Kidney (tissue), 14 donors: ENCODE results near the gene CDH13. TPM values are rescaled to one million over a fixed set of nuclear protein-coding genes. Genes with fewer than 3 reads are reported as not detected.

ENCODE experiments used
- DNase-seq, 5 donors: peaks; one replicate each; pipeline ENCODE4 v3.0.0-alpha.2; 2013 to 2020
- FAIRE-seq: peaks from 2 replicates; lab custom pipeline; 2012; peaks lifted over from hg19 to GRCh38; lab: Jason Lieb, UNC
- H3K27ac ChIP-seq, 2 donors: one replicate each; pipeline ENCODE4 v1.7.0; 2013; ENCODE audit warnings: low read depth in 2 of 2, low read length in 2 of 2, inconsistent platforms in 1 of 2
- H3K27me3 ChIP-seq: one replicate; pipeline ENCODE4 v1.7.1; 2013; ENCODE audit warnings: low read length, inconsistent platforms; ENCODE audit not compliant: control insufficient read depth, insufficient read depth
- H3K36me3 ChIP-seq, 3 donors: one replicate each; pipeline versions ENCODE4 v1.7.0 to v1.7.1; 2013; ENCODE audit warnings: low read length in 3 of 3, control low read depth in 1 of 3, inconsistent platforms in 1 of 3; ENCODE audit not compliant: insufficient read depth in 3 of 3, control insufficient read depth in 2 of 3
- H3K4me1 ChIP-seq, 3 donors: one replicate each; pipeline versions ENCODE4 v1.7.0 to v1.7.1; 2013; ENCODE audit warnings: low read length in 3 of 3, inconsistent platforms in 1 of 3, low read depth in 1 of 3; ENCODE audit not compliant: control insufficient read depth in 2 of 3, insufficient read depth in 2 of 3
- H3K4me3 ChIP-seq, 3 donors: one replicate each; pipeline versions ENCODE4 v1.7.0 to v1.8.1; 2013; ENCODE audit warnings: low read length in 3 of 3, control low read depth in 1 of 3, inconsistent platforms in 1 of 3
- H3K9ac ChIP-seq, 3 donors: one replicate each; pipeline versions ENCODE4 v1.7.0 to v1.7.1; 2013; ENCODE audit warnings: low read length in 3 of 3, control low read depth in 1 of 3, inconsistent platforms in 1 of 3
- H3K9me3 ChIP-seq, 3 donors: one replicate each; pipeline versions ENCODE4 v1.7.0 to v1.7.1; 2013; ENCODE audit warnings: low read length in 3 of 3, control low read depth in 1 of 3, inconsistent platforms in 1 of 3; ENCODE audit not compliant: control insufficient read depth in 2 of 3, insufficient read depth in 1 of 3
- CTCF ChIP-seq: IDR thresholded peaks from 3 replicates; pipeline ENCODE4 v1.5.1; 2012; ENCODE audit warnings: mild to moderate bottlenecking, moderate library complexity, borderline replicate concordance; ENCODE audit not compliant: insufficient read depth; ENCODE audit errors: extremely low read depth
- intact Hi-C: fragments of 100-400 bp; cut with DNase I; formaldehyde crosslinking; loops from one replicate; pipeline ENCODE4 v1.11.1; 2022
- polyA plus RNA-seq: library from polyadenylated mRNA; stranded (reverse); fragments of 350-450 nt; fragmentation: Illumina TruSeq; extraction: RNeasy Lipid Tissue Mini Kit (QIAGEN cat#74804); gene quantifications from one replicate; pipeline ENCODE4 v1.2.3, GENCODE V29; 2014; ENCODE audit warnings: low read depth, low replicate concordance; ENCODE audit not compliant: insufficient read depth
- total RNA-seq: library from RNA; stranded (reverse); fragmentation: NEBNext Ultra II Directional; extraction: Animal tissue kit (Norgen Biotek cat#: 25700); gene quantifications from one replicate; pipeline ENCODE4 v1.2.1, GENCODE V29; 2021
- donor health status: control.
- donor health status: control.
- donor health status: control.
- donor health status: control.
- donor health status: control.
- donor health status: DM: yes; HTN: yes; CAD: no.
- donor health status: Normal renal cell carcinoma (clear cell type).

Gene CDH13
- total and polyA plus RNA-seq, 2 donors from 2014 or later, result 4.8 to 13.8 TPM

DNA sequence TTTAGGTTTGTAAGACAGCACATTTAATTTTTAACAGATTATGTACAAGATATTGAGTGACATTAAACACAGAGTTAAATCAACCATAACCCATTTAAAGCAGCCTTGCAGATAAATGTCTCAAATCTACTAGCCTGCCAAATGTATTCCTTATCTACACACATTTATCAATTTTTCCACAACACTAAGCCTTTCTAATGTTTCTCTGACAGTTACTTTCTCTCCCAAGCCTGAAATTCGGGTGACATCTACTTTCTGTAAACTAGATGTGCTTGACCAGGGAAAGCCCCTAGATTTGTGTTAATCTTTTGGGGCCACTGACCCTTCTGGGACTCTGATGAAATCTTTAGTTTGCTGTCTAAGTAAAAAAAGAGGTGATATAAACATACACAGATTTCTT lies 69.0 kb downstream of the CDH13 start:
- intact Hi-C loops, result no loop called here
- FAIRE-seq, result no peak

GRCh38 chr16:82699260-82699659 lies 72.5 kb downstream of the CDH13 start:
- no peak overlapping the region for H3K9ac ChIP-seq
- no peak for FAIRE-seq

More for the DNA sequence above, 69.0 kb downstream of the CDH13 start:
- Histone ChIP-seq H3K36me3 (no peaks in the 10 kb centered on the region), H3K27ac (no peak overlapping the region), H3K9ac (no peak overlapping the region), H3K9me3 (no peaks in the 10 kb centered on the region), H3K27me3 (no peaks in the 10 kb centered on the region), H3K4me3 (no peak overlapping the region), H3K4me1 (no peaks in the 10 kb centered on the region)
- no peak for TF ChIP-seq CTCF
- DNase-seq, result no peak

DNA sequence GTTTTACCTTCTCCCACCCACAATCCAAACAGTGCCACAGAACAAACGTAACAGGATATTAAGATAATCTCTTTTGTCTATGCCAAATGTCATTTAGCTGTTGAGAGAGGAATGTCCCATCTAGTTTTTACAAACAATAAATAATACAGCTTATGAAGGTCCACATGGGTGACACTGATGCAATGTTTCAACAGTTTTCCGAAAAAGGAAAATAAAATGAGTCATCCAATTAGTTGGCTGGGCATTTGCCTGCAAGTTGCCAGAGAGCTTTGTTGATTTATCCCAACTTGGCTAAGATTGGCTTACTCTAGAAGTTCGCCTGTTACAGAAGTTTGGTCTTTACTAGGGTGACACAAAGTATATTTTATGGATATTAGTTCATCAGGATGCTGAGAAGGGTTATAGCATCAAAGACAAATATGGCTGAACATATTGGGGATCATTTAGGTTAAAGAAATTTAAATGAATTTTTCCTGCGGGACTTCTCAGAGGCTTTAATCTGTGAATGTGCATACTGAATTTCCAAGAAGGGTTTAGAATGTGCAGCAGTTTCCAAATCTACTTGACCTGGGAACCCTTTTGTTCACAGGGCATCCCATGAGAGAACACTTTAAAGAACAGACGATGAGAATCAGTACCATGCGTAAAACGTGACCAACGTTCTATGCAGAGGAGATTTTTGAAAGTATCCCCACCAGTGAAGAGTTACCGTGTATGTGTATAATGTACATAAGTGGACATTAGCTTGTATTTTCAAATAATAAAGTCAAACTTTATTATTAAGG lies 73.1 kb downstream of the CDH13 start:
- Histone ChIP-seq H3K9me3 (no peaks in the 10 kb centered on the region), H3K4me1 (no peaks in the 10 kb centered on the region), H3K4me3 (no peak overlapping the region), H3K27me3 (no peaks in the 10 kb centered on the region), H3K36me3 (no peaks in the 10 kb centered on the region), H3K9ac (no peak overlapping the region), H3K27ac (no peak overlapping the region)
- TF ChIP-seq CTCF, result no peak
- DNase-seq (no peak), FAIRE-seq (peak; percentile 29)
- intact Hi-C loops, result no loop called here

More at GRCh38 chr16:82699260-82699659, 72.5 kb downstream of the CDH13 start:
- Histone ChIP-seq H3K36me3 (no peaks in the 10 kb centered on the region), H3K4me3 (no peak overlapping the region), H3K9me3 (no peaks in the 10 kb centered on the region), H3K27ac (no peak overlapping the region), H3K27me3 (no peaks in the 10 kb centered on the region), H3K4me1 (no peaks in the 10 kb centered on the region)
- DNase-seq, result no peak
- TF ChIP-seq CTCF, result no peak
- intact Hi-C loops, result no loop called here
